CD4-positive, alpha-beta T cell treated with Interleukin-10 for 1 hour (primary cell): ENCODE measurements around the gene POLL.
A peak's percentile ranks its signal among the peaks of the same experiment; 100 is the strongest.
"Not testable (repeated sequence)": the region's sequence is repeated elsewhere in the genome, so short reads cannot be mapped to it uniquely, and the experiment has no call there.

Source experiments
- DNase-seq: peaks from one replicate; pipeline ENCODE4 v3.0.0-alpha.2; 2020

Gene POLL

DNA sequence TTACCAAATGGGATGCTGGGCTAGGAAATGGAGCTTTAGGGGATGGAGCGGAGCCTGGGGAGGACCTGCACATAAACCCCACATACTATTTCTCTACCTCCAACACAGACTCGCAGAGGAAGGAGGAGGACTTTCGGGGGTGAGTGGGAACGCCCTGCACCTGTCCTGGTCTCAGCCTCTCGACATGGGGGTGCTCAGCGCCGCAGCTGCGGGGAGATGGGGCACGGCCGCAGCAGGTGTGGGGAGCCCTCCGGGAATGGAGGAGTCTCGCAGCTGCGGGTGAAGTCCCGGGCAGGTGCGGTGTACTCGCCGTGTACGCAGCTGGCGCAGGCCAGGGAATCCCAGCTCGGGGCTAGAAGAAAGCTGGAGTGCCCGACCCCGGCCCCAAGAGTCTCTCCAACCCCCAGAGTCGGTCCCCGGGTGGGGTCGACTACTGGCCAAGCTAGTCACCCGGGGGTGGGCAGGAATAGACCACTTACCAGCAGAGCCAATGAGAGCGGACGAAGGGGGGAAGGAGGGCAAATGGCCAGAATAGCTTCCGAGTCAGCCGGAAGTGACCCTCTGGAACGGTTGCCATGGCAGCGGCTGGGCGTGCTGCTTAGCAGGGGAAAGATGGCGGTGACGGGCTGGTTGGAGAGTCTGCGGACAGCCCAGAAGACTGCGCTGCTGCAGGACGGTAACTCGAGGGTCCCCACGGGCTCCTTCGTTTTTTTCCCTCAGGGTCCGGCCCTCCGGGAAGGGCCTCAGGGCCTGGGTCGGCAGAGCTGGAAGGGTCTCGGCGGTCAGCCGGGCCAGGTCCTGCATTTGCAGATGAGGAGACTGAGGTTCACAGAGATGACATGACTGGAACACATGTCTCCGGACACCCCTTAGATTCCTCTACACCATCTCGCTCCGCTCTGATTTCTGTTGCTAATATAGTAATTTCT lies at the start of gene POLL, which contains the start of gene DPCD:
TSS of gene POLL (minus strand) at position 533 of the 929 bp plus-strand sequence. CDS start 897 bp downstream, outside the sequence.
TSS of gene DPCD (plus strand) at position 597 of the 929 bp plus-strand sequence. CDS start at position 613, 16 bp downstream.
- DNase-seq: peak; percentile 90

DNA sequence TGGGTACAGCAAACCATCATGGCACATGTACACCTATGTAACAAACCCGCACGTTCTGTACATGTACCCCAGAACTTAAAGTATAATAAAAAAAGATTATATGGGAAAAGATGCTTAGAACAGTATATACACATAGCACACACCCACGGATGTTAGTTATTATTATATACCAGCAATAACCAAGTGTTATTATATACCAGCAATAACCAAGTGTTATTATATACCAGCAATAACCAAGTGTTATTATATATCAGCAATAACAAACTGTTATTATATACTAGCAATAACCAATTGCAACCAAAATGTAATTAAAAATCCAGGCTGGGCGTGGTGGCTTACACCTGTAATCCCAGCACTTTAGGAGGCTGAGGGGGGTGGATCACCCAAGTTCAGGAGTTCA lies 45.5 kb upstream of the POLL start:
- not testable (repeated sequence) for DNase-seq

DNA sequence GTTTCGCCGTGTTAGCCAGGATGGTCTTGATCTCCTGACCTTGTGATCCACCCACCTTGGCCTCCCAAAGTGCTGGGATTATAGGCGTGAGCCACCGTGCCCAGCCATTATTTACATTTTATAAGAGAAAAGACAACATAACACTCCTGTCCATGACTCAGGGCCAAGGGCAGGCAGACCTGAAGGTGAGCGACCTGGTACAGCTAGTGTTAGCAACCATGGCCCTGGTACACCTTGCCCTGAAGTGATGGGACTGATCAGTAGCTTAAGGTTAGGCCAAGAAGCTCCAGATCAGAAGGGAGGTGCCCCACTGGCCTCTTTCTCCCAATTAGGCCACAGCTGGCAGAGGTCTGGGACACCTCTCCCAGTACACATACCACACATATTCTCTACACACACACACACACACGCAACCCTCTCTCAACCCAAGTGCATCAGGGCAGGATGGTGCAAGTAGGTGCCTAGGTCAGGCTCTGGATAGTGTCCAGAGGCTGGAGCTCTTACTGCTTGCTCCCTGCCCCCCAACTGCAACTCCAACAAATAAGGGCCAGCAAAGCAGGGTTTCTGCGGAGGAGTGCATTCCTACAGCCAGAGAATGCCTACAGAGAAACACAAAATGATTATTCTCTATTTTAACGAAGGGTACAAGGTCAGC lies 43.9 kb upstream of the POLL start:
- DNase-seq: no peak

DNA sequence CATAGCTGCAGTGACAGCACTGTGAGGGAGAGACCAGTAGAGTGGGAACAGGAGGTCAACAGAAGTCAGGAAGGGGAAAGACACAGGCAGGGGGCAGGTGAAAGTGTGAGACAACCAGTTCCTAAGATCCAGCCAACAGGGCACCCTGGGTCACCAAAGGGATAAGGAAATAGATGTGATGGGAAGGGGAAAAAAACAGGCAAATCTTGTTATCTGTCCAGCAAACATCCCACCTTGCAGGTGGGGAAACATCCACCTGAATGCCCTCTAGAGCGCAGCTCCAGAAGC lies 42.5 kb upstream of the POLL start:
- DNase-seq: no peak

DNA sequence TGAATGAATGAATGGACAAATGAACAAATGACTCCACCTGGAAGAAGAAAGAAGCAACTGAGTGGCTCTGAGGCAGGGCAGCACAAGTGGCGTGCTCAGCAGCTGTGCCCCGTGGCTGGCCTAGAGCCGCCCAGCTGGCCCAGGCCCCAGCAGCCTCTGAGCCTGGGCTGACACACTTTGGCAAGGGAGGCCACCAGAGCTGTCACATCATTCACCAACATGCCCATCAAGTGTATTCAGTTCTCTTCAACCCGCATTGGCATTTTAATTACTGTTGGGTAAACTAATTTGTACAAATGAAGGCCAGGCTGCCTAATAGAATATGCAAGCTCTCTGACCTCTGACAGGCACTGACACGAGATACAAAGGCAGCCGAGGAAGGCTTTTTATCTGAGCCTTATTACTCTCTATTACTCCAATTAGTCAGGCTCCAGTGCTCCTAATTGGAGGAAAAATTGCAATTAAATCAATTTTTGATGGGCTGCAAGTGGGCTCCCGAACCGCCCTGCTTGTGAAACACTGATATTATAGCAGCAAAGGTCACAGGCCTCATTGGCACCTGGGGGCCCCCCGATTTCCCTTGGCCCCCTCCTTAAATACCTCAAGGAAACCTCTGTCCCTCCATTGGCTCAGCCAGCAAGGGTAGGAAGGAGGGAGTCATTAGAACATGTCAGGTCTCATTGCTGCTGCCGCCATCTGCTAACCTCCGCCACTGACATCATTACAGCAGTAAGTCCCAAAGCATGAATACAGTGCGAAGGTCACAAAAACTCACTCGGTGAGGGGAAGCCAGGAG lies 42.0 kb upstream of the POLL start:
- DNase-seq: no peak

DNA sequence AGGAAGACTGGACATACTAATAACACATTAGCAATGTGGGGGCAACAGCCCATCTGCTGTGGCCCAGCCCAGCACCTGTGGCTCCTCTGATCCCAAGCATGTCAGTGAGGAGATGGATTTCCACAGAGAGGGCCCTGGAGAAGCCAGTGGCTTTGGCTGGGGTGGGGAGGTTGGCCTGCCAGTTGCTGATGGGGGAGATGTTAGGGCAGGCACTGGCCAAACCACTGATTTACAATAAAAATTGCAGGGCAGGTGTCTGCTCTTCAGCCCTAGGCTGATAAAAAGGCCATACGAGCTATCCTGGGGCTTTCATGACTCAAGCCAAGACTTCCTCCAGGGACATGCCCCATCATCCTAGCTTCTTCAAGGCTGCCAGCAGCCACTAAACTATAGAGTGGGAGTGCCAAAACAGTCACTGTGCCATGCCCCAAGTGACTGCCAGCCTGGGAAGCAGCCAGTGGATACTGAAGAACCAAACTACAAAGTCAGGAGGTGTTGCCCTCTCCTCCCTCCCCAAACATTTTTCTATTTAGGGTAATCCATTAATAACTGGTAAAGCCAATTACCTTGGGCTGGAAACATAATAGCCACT lies 37.9 kb upstream of the POLL start:
- DNase-seq: no peak

DNA sequence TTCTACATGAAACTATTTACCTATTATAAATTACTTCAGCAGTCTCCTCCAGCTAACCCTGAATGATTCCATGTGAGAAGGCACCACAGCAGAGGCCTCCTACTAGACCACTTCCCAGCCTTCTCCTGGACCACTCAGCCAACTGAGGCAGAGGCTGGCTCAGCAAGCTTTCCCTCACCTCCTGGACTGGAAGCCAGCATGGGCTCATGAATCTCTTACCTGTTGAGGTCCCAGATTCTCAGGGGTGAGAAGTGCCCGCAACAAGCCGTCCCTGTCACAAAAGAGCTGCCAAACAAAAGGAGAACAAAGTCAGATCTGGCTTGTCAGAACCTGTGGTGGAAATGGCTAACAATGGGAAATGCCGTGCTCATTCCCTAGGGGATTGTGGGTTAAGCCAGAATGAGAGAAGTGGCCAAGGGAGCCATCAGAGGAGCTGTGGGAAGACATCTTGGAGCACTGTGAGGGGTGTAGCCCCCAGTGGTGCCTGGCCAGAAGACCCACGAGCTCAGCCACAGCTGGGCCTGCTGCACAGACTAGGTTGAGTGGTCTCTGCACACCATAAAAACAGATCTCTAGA lies 36.6 kb upstream of the POLL start:
- no peak for DNase-seq

DNA sequence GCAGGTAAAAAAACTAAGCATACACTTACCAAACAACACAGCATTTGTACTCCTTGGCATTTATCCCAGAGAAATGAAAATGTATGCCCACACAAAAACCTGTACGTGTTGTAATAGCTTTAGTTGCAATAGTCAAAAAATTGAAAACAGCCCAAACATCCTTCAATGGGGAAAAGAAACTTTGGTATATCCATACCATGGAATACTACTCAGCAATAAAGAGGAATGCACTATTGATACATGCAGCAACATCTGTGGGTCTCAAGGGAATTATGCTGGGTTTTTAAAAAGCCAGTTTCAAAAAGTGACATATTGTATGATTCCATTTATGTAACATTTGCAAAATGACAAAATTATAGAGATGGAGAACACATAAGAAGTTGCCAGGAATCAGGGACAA lies 35.5 kb upstream of the POLL start:
- DNase-seq: no peak

DNA sequence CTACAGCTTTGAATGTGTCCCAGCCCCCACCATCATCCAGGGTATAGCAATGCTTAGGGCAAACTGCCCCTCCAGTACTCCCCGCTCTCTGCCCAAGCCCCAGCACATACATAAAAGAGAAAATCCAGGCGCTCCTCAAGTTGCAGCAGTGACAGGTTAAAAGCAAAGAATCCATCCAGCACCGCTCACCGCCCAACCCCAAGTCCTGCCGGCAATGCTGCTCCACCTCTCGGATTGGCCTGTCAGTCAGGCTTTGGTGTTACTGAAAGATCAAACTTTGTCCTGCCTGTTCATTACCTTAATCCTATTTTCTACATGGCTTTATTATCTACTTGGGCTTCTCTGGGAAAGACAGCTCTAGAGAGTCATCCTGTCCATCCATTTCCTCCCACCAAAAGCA lies 31.9 kb upstream of the POLL start:
- no peak for DNase-seq

DNA sequence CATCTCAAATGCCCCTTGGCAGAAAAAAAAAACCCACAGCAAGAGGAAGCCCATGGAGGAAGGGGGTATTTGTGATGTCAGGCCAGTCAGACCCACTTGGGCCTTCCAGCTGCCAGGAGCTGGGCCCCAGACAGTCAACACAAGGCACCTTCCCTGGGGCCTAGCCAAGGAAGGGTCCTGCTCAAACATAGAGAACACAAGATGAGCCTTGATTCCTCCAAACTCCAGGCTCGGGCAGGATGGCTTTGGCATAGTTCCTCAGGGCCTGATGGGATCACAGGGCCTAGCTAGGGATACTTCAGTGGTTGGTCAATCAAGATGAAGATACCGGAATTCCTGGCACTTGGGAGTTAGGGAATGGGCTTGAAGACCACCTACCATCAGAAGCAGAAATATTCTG lies 30.8 kb upstream of the POLL start:
- DNase-seq: no peak

DNA sequence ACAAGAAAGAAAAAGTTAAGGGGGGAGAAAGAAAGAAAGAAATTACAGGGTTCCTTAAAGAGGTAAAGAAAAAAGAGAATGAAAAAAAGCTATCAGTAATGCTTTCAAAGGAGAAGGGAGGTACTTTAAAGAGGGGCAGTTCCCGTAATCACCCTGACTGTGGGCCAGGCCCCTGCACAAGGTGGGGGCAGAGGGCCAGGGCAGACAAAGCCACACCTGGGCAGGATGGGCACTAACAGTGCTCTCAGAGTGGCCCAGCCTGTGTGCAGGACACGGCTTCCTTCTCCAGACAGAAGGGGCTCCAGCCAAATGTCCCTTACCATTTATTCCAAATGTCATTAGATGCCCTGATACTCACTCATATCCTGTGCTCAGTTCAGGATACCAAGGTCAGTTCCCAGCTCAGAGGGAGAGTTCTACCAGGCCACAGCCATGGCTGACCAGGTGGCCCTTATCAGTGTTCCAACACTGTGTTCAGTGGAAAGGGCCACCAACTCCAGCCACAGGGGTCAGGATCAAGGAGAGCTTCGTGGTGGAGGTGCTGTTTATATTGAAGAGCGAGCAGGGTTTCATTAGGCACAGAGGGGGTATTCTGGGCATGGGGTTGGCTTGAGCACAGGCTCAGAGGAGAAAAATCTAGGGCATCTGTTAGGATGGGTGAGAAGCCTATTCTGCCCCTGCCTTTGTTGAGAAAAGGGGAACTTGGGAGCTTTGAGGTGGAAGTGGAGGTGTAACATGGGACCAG lies 29.9 kb upstream of the POLL start:
- no peak for DNase-seq

DNA sequence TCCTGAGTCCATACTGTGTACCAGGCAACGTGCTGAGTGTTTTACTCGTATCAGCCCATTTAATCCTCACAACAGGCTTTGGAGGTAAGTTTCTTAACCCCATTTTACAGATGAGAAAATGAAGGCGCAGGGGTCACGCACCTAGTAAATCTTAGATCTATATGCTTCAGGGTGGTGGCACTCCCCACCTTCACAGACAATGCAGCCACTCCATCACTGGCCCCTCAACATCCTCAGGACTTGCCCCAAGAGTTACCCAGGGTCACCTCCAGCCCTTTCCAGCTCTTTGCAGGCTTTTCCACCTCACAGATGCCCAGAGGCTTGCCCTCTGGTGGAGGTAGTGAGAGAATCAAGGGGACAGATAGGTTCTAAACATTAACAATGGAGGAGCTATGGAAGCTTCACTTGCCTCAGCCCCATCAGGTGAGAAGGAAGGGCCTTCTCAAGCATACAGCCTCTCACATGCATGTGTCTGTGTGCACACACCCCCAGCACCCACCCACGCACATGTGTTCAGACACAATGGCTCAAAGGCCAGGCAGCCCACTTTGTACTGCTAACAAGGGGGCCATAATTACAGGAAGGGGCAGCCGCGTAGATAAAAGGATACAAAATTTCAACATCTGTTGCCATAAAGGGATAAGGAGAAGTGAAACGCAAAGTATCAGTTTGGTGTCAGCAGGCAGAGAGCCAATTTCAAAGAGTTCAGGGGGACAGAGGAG lies 29.2 kb upstream of the POLL start:
- DNase-seq: no peak

DNA sequence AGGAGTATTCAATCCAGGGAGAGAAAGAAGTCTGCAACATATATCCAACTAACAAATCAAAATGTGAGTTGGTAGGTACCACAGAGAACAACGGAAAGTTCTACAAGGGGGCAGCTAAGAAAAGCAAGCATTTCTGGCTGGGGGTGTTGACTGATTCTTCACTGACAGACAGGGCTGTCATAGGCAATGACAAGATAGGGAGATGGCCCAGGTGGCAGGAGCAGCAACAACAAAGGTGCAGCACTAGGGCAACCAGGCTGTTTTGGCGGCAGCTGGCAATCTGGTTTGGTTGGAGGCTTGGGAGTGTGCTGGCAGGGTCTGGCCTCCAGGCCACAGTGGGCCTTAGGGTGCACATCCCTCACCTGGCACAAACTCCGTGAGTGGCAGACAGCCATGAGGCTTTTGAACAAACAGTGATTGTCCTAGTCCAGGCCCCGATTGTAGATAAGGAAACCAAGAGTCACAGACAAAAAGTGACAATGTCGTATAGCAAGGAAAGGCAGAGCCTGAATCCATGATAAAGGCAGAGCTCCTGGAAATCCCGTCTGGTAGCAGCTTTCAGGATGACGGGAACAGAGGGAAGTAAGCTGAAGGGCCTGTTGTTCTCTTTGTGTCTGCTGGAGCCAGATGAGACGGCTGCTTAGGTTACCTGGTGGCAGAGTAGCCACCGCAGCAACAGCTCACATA lies 28.5 kb upstream of the POLL start:
- no peak for DNase-seq

DNA sequence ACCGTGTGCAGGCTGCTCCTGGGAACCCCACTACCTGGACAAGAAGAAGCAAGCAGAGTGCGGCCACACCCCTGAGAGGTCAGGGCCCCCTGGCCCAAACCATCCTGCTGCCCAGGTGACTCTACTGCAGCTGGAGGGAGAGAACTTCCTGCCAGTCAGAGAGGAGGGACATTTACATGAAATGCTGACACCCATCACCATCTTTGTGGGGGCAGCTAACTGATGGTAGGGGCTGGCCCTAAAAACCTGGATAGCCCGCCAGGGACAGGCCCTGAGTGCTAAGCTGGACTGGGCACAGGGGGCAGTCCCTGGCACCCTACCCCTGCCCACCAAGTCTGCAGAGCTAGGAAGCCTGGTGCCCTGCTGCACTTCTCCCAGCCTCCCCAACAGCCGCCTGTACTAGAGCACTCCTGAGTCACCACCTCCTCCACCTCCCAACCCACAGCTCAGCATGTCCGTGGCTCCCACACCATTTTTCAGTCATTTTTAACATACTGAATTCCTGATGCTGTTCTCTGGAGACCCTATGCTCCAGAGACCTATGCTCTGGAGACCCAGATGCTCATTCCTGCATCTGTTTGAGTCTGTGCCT lies 27.6 kb upstream of the POLL start:
- no peak for DNase-seq

DNA sequence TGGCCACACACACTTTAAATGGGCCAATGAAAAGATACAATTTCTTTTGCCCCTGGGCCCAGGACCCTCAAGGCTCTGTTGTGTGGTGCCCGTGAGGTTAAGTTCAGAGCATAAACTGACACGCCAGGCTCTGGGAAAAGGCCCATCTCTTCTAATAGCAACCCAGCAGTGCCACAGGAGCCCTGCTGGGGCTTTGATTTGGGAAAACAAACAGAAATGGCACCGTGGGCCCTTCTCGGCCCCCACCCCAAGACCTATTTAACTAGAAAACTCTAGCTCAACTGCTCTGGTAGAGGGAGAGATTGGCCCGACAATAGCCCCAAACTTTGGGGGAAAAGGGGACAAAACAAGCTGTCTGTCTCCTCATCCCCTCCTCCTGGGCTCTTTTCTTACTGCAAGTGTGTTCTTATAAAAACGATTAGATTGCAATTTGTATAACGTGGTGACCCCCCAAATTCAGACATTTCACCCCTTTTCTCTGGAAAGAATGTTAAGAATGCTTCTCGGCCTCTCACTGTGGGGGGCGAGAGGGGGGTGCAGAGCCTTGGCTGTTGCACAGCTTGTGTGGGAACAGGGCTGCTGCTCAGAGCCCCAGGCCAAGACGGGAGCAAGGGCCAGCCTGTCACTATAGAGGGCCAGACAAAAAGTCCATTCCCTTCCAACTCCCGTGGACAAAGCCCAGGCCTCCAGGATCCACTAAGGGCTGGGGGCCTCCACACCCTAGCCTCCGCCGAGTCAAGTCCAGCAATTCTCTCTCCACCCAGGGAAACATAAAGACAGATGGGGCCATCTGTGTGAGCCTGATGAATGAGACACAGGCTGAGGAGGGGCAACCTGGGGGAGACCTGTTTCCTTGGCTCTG lies 26.8 kb upstream of the POLL start:
- no peak for DNase-seq

DNA sequence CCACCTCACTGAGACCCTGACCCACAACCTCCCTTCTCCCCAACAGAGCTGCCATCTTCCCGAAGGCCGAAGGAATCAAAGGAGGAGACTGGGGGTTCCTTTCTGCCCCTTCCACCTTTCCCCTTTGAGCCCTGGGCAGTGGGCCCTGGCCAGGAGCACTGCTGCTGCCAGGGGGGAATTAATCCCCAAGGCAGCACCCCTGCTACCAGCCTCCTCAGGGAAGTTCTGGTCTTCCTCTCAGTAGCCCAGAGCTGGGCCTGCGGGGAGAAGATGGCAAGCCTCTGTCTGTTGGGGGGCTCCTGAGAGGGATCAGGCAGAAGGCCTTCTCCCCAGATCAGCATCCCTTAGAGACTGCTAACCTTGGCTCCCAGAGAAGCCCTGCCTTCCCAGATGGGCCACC lies 25.6 kb upstream of the POLL start:
- DNase-seq: no peak

DNA sequence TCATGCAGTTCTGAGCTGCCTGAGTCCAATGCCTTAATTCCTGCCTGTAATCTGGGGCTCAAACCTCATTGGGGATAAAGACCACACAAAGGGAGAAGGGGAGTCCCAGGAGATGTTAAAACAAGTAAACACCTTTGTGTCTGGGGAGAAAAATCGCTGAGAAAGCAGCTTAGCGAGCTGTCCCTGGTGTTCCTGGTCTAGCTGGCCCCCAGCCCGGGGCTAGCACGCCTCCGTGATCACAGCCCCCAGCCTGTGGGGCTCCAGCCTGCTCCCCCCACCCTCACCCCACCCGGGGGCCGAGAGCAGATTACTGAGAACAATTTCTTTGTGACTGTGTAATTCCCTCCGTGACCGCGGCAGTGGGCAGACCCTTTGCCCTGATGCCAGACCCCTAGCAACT lies 24.8 kb upstream of the POLL start:
- DNase-seq: no peak

DNA sequence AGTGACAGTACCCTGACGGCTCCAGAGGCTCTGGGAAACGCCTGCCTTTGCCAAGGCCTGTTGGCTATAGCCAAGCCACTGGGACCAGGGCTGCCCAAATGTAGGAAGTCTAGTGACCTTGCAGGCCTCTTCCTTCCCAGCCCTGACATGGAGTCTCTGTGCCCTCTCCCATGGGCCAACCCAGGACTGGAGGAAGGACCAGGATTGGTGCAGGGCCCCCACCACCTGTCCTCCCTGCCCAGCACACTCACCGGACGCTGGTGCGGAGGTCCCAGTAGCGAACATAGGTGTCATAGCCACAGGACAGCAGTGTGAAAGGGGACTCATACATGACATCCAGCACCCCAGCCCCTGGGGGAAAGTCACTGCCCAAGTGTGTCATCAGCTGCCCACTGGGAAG lies 24.0 kb upstream of the POLL start:
- DNase-seq: no peak
